A673 (cell line): ENCODE measurements around the gene DGKD. TPM values are rescaled to one million over a fixed set of nuclear protein-coding genes. Genes with fewer than 3 reads are reported as not detected.

Source experiments
- BruUV-seq: library from RNA; stranded (reverse); fragments of 400-500 nt; replicated peaks from 2 replicates; lab custom pipeline; 2021; lab: Mats Ljungman, UMichigan
- CTCF ChIA-PET: fragments of 300-600 bp; sonication (Branson Sonifier 250); formaldehyde crosslinking; loops from one replicate; lab custom pipeline; 2022; ENCODE audit warnings: antibody characterized with exemption; lab: Charles Lee
- POLR2A ChIA-PET: fragments of 300-600 bp; sonication (Branson Sonifier 250); formaldehyde crosslinking; loops from one replicate; lab custom pipeline; 2022; ENCODE audit warnings: antibody characterized with exemption; ENCODE audit not compliant: low non-redundant PET; lab: Charles Lee
- DNase-seq: peaks from one replicate; pipeline ENCODE4 v3.0.0-alpha.2; 2015; ENCODE audit warnings: low spot score
- H3K27ac ChIP-seq: fragments of 200-600 bp; sonication (generic); 2 replicates; pipeline ENCODE4 v1.5.1; 2016; ENCODE audit warnings: mixed run types, low read depth, mild to moderate bottlenecking, mixed read lengths, antibody characterized with exemption, low read length; ENCODE audit not compliant: poor library complexity, severe bottlenecking
- H3K27me3 ChIP-seq: fragments of 200-600 bp; sonication (generic); replicated peaks from 2 replicates; pipeline ENCODE4 v1.6.1; 2017; ENCODE audit warnings: mixed run types, low read depth, mild to moderate bottlenecking, mixed read lengths, antibody characterized with exemption, low read length; ENCODE audit not compliant: insufficient read depth, poor library complexity
- H3K36me3 ChIP-seq: fragments of 200-600 bp; sonication (generic); 2 replicates; pipeline ENCODE4 v1.6.1; 2016; ENCODE audit warnings: mixed run types, mild to moderate bottlenecking, mixed read lengths, antibody characterized with exemption, low read length; ENCODE audit not compliant: insufficient read depth, poor library complexity, severe bottlenecking
- H3K4me1 ChIP-seq: fragments of 200-600 bp; sonication (generic); 2 replicates; pipeline ENCODE4 v1.6.1; 2017; ENCODE audit warnings: mixed run types, mild to moderate bottlenecking, mixed read lengths, antibody characterized with exemption, low read length; ENCODE audit not compliant: insufficient read depth, poor library complexity, severe bottlenecking
- H3K4me3 ChIP-seq: fragments of 200-600 bp; sonication (generic); 2 replicates; pipeline ENCODE4 v1.5.1; 2016; ENCODE audit warnings: low read depth, mixed run types, mild to moderate bottlenecking, mixed read lengths, low read length; ENCODE audit not compliant: poor library complexity, severe bottlenecking
- H3K9me3 ChIP-seq: fragments of 200-600 bp; sonication (generic); 2 replicates; pipeline ENCODE4 v1.6.1; 2016; ENCODE audit warnings: mixed run types, low read depth, mild to moderate bottlenecking, mixed read lengths, antibody characterized with exemption, low read length; ENCODE audit not compliant: poor library complexity, severe bottlenecking
- CTCF ChIP-seq: fragments of 300-800, 200-600 bp; sonication (generic); conservative IDR thresholded peaks from 2 replicates; pipeline ENCODE4 v1.5.1; 2017; ENCODE audit warnings: low read depth, mild to moderate bottlenecking, antibody characterized with exemption, low read length, moderate library complexity, mixed read lengths
- EZH2 ChIP-seq: fragments of 200-600 bp; sonication (generic); IDR thresholded peaks from 2 replicates; pipeline ENCODE4 v1.6.1; 2017; ENCODE audit warnings: borderline replicate concordance, low read depth, mild to moderate bottlenecking, mixed read lengths, antibody characterized with exemption, low read length; ENCODE audit not compliant: poor library complexity, severe bottlenecking
- intact Hi-C: fragments of 100-400 bp; cut with micrococcal nuclease; formaldehyde crosslinking; loops from one replicate; pipeline ENCODE4 v1.10.0; 2022; ENCODE audit not compliant: unreplicated experiment
- total RNA-seq: library from RNA; stranded (reverse); gene quantifications from 2 replicates; pipeline ENCODE4 v1.2.3, GENCODE V29; 2021

The DGKD gene
- total RNA-seq, 1 experiment from 2014 or later, result 128 TPM

GRCh38 chr2:233456111-233456510, 101.8 kb downstream of the DGKD start:
- no TSS peak for BruUV-seq
- intact Hi-C loops, result no loop called here
- H3K4me1 ChIP-seq, result no peaks in the 10 kb centered on the region
- TF ChIP-seq CTCF (no peak), EZH2 (no peak)
- no peak for DNase-seq
- ChIA-PET POLR2A (no interaction called here), CTCF (no interaction called here)
- no peaks in the 10 kb centered on the region for H3K27me3 ChIP-seq
- H3K9me3 ChIP-seq, result no peaks in the 10 kb centered on the region
- H3K27ac ChIP-seq, result no peak overlapping the region
- peaks cover 76% of the 10 kb centered on the region for H3K36me3 ChIP-seq
- H3K4me3 ChIP-seq, result no peak overlapping the region

- intact Hi-C loops, result no loop called here
- Histone ChIP-seq H3K36me3 (peaks cover 71% of the 10 kb centered on the region), H3K9me3 (no peaks in the 10 kb centered on the region), H3K27me3 (no peaks in the 10 kb centered on the region), H3K27ac (no peak overlapping the region), H3K4me3 (no peak overlapping the region), H3K4me1 (no peaks in the 10 kb centered on the region)
- CTCF ChIA-PET, result interaction anchor here (1.2 kb wide), 1 partner anchor 10 kb away, joined by 3 read pairs; no protein-coding TSS in a partner anchor
- no peak for DNase-seq
- no peak for TF ChIP-seq EZH2
- TF ChIP-seq CTCF, result no peak
- POLR2A ChIA-PET, result no interaction called here
- no TSS peak for BruUV-seq
Measured at GRCh38 chr2:233456934-233457333, 102.6 kb downstream of the DGKD start.

GRCh38 chr2:233457356-233457755, 103.1 kb downstream of the DGKD start:
- H3K27ac ChIP-seq, result no peak overlapping the region
- ChIA-PET CTCF (interaction anchor here (1.2 kb wide), 1 partner anchor 10 kb away, joined by 3 read pairs; no protein-coding TSS in a partner anchor), POLR2A (no interaction called here)
- TF ChIP-seq EZH2 (no peak), CTCF (no peak)
- H3K36me3 ChIP-seq, result peaks cover 71% of the 10 kb centered on the region
- no peaks in the 10 kb centered on the region for H3K4me1 ChIP-seq
- no peak for DNase-seq
- no peaks in the 10 kb centered on the region for H3K27me3 ChIP-seq
- intact Hi-C loops, result no loop called here
- no peak overlapping the region for H3K4me3 ChIP-seq
- BruUV-seq, result no TSS peak
- no peaks in the 10 kb centered on the region for H3K9me3 ChIP-seq
